CD14-positive monocyte (primary cell): ENCODE results near the gene RUFY2. TPM values are rescaled to one million over a fixed set of nuclear protein-coding genes. Genes with fewer than 3 reads are reported as not detected.
"Not testable (repeated sequence)": the region's sequence is repeated elsewhere in the genome, so short reads cannot be mapped to it uniquely, and the experiment has no call there.

ENCODE experiments used
- DNase-seq, 3 donors: peaks; one replicate each; pipeline ENCODE4 v3.0.0-alpha.2; 2011 to 2022
- H2AFZ ChIP-seq: 2 replicates; pipeline ENCODE4 v1.6.0; 2012; ENCODE audit warnings: mild to moderate bottlenecking, low read depth, low read length, inconsistent platforms; ENCODE audit not compliant: insufficient read depth, poor library complexity, severe bottlenecking
- H3K27ac ChIP-seq, 2 donors: 1 replicate in 1 of 2; 2 replicates in 1 of 2; pipeline ENCODE4 v1.5.1; 2012 to 2013; ENCODE audit warnings: low read length in 2 of 2, control low read depth in 1 of 2, inconsistent platforms in 1 of 2, low read depth in 1 of 2, mild to moderate bottlenecking in 1 of 2
- H3K27me3 ChIP-seq, 2 donors: one replicate each; pipeline versions ENCODE4 v1.6.0 to v1.6.1; 2011 to 2013; ENCODE audit warnings: low read length in 2 of 2; ENCODE audit not compliant: control insufficient read depth in 2 of 2, insufficient read depth in 2 of 2
- H3K36me3 ChIP-seq, 2 donors: replicated peaks in 1 of 2; 1 replicate in 1 of 2; 2 replicates in 1 of 2; pipeline versions ENCODE4 v1.5.1 to v1.6.1; 2012 to 2013; ENCODE audit warnings: low read length in 2 of 2, control low read depth in 1 of 2, inconsistent platforms in 1 of 2, mild to moderate bottlenecking in 1 of 2; ENCODE audit not compliant: insufficient read depth in 2 of 2, control insufficient read depth in 1 of 2
- H3K4me1 ChIP-seq, 2 donors: 1 replicate in 1 of 2; 2 replicates in 1 of 2; pipeline versions ENCODE4 v1.5.1 to v1.6.1; 2012 to 2013; ENCODE audit warnings: low read length in 2 of 2, control low read depth in 1 of 2, inconsistent platforms in 1 of 2, mild to moderate bottlenecking in 1 of 2, moderate library complexity in 1 of 2; ENCODE audit not compliant: insufficient read depth in 2 of 2, control insufficient read depth in 1 of 2
- H3K4me2 ChIP-seq: replicated peaks from 2 replicates; pipeline ENCODE3; 2012; ENCODE audit warnings: low read length, moderate library complexity, mild to moderate bottlenecking; ENCODE audit not compliant: poor library complexity, severe bottlenecking; ENCODE audit errors: extremely low read depth
- H3K4me3 ChIP-seq, 3 experiments: fragments of 200-600 bp in 1 of 3; sonication (generic) in 1 of 3; replicated peaks in 1 of 3; 1 replicate in 2 of 3; 2 replicates in 1 of 3; pipeline ENCODE4 v1.5.1; 2011 to 2013; ENCODE audit warnings: low read length in 3 of 3, mild to moderate bottlenecking in 3 of 3, control low read depth in 2 of 3, low read depth in 2 of 3, inconsistent platforms in 1 of 3, moderate library complexity in 1 of 3
- H3K79me2 ChIP-seq: 2 replicates; pipeline ENCODE4 v1.6.0; 2012; ENCODE audit warnings: mild to moderate bottlenecking, control low read depth, inconsistent platforms, low read length, moderate library complexity; ENCODE audit not compliant: insufficient read depth
- H3K9ac ChIP-seq: 2 replicates; pipeline ENCODE4 v1.6.0; 2017; ENCODE audit warnings: low read length, mild to moderate bottlenecking; ENCODE audit not compliant: insufficient read depth, poor library complexity, severe bottlenecking
- H3K9me3 ChIP-seq, 2 donors: replicated peaks in 1 of 2; 1 replicate in 1 of 2; 2 replicates in 1 of 2; pipeline versions ENCODE4 v1.5.1 to v1.6.1; 2012 to 2013; ENCODE audit warnings: low read length in 2 of 2, control low read depth in 1 of 2; ENCODE audit not compliant: control insufficient read depth in 1 of 2, insufficient read depth in 1 of 2
- H4K20me1 ChIP-seq: 2 replicates; pipeline ENCODE4 v1.6.0; 2012; ENCODE audit warnings: mild to moderate bottlenecking, low read length, control low read depth, moderate library complexity; ENCODE audit not compliant: insufficient read depth
- H3K27ac Mint-ChIP-seq, 7 donors: one replicate each; pipeline ENCODE4 v1.8.0; 2020; ENCODE audit warnings: mild to moderate bottlenecking in 7 of 7, mixed read lengths in 7 of 7, moderate library complexity in 6 of 7, inconsistent platforms in 2 of 7
- H3K27me3 Mint-ChIP-seq, 3 donors: one replicate each; pipeline ENCODE4 v1.8.0; 2021 to 2022; ENCODE audit warnings: low read depth in 3 of 3, mild to moderate bottlenecking in 3 of 3, mixed read lengths in 3 of 3, moderate library complexity in 3 of 3, inconsistent platforms in 1 of 3
- H3K36me3 Mint-ChIP-seq, 2 donors: one replicate each; pipeline ENCODE4 v1.8.0; 2020; ENCODE audit warnings: mixed read lengths in 2 of 2, inconsistent platforms in 1 of 2, mild to moderate bottlenecking in 1 of 2
- H3K4me1 Mint-ChIP-seq: one replicate; pipeline ENCODE4 v1.8.0; 2020; ENCODE audit warnings: mild to moderate bottlenecking, mixed read lengths
- H3K4me3 Mint-ChIP-seq, 2 donors: one replicate each; pipeline ENCODE4 v1.8.0; 2020; ENCODE audit warnings: mild to moderate bottlenecking in 2 of 2, mixed read lengths in 2 of 2, moderate library complexity in 1 of 2
- H3K9me3 Mint-ChIP-seq, 7 donors: one replicate each; pipeline ENCODE4 v1.8.0; 2020 to 2022; ENCODE audit warnings: mixed read lengths in 7 of 7, mild to moderate bottlenecking in 6 of 7, moderate library complexity in 6 of 7, inconsistent platforms in 2 of 7
- WGBS: methylation state at CpG from one replicate; pipeline ENCODE4 v1.1.5; 2013; ENCODE audit warnings: missing lambda C conversion rate; ENCODE audit not compliant: insufficient coverage; 5-methylcytosine and 5-hydroxymethylcytosine counted together
- intact Hi-C, 2 donors: fragments of 100-400 bp; cut with micrococcal nuclease; formaldehyde crosslinking; loops; one replicate each; pipeline versions ENCODE4 v1.15.0 to v1.15.1; 2023
- polyA plus RNA-seq, 3 donors: library from polyadenylated mRNA; depleted of rRNA in 1 of 3; unstranded in 2 of 3; stranded (reverse) in 1 of 3; fragments of 300-500 nt in 2 of 3; fragments of >200 nt in 1 of 3; fragmentation: Illumina TruSeq in 2 of 3; gene quantifications; 1 replicate in 2 of 3; 2 replicates in 1 of 3; pipeline ENCODE4 v1.2.3, GENCODE V29; 2012 to 2021
- TF ChIP-seq, protein P1 (sequence below): fragments of 200-600 bp; IDR thresholded peaks from one replicate; pipeline ENCODE4 v1.8.0; 2022; ENCODE audit warnings: antibody characterized with exemption, mild to moderate bottlenecking

Gene RUFY2
- polyA plus RNA-seq, 3 donors, result 2.8 to 3.9 (median 3.3) TPM

- peaks cover 0 to 5% of the 10 kb centered on the region in 2 donors for H3K36me3 Mint-ChIP-seq
- H3K79me2 ChIP-seq, result no peaks in the 10 kb centered on the region
- H3K4me2 ChIP-seq, result no peak overlapping the region
- no CpG with 5 or more reads among the region's 1 CpG for WGBS
- H3K4me1 Mint-ChIP-seq, result peaks cover 7% of the 10 kb centered on the region
- H3K36me3 ChIP-seq, result no peaks in the 10 kb centered on the region
- intact Hi-C loops, result no loop called here
- H3K4me3 Mint-ChIP-seq, result no peak overlapping the region
- no peak overlapping the region for H3K9ac ChIP-seq
- H3K27ac Mint-ChIP-seq, result no peak overlapping the region
- no peaks in the 10 kb centered on the region for H3K27me3 Mint-ChIP-seq
- H3K27me3 ChIP-seq, result no peaks in the 10 kb centered on the region
- peaks cover 14 to 31% (median 18%) of the 10 kb centered on the region in 7 donors for H3K9me3 Mint-ChIP-seq
- H3K27ac ChIP-seq, result no peak overlapping the region
- peaks cover 14% of the 10 kb centered on the region in 2 donors for H3K9me3 ChIP-seq
- H2AFZ ChIP-seq, result no peak overlapping the region
- no peak overlapping the region for H3K4me3 ChIP-seq
- H3K4me1 ChIP-seq, result peaks cover 0 to 3% of the 10 kb centered on the region in 2 donors
- DNase-seq, result no peak
- H4K20me1 ChIP-seq, result no peaks in the 10 kb centered on the region
- TF ChIP-seq, protein P1, sequence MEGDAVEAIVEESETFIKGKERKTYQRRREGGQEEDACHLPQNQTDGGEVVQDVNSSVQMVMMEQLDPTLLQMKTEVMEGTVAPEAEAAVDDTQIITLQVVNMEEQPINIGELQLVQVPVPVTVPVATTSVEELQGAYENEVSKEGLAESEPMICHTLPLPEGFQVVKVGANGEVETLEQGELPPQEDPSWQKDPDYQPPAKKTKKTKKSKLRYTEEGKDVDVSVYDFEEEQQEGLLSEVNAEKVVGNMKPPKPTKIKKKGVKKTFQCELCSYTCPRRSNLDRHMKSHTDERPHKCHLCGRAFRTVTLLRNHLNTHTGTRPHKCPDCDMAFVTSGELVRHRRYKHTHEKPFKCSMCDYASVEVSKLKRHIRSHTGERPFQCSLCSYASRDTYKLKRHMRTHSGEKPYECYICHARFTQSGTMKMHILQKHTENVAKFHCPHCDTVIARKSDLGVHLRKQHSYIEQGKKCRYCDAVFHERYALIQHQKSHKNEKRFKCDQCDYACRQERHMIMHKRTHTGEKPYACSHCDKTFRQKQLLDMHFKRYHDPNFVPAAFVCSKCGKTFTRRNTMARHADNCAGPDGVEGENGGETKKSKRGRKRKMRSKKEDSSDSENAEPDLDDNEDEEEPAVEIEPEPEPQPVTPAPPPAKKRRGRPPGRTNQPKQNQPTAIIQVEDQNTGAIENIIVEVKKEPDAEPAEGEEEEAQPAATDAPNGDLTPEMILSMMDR, result no peak
These were observed 88.6 kb downstream of the RUFY2 start for GRCh38 chr10:68318331-68319059.

DNA sequence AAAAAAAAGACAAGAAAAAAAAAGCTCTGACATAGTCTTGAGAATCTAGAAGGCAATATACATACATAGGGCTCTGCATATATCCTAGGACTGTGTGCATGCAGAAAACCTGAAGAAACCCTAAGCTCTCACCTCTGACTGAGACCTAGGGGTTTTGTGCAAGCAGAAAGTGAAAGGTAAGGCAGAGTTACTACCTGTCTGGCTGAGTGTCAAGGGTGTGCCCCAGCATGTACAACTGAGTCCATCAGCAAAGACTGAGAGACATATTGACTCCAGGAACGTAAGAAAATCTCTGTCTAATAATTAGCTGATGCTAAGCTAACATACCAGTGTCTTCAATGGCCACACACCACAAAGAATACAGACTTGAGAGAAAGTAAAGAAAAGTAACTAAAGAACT is 91.5 kb downstream of the RUFY2 start:
- Mint-ChIP-seq H3K27me3 (peaks cover 0 to 5% (median 0%) of the 10 kb centered on the region in 3 donors), H3K4me1 (peaks cover 7% of the 10 kb centered on the region), H3K9me3 (peaks cover 14 to 28% (median 18%) of the 10 kb centered on the region in 7 donors), H3K27ac (no peak overlapping the region), H3K36me3 (peaks cover 0 to 5% of the 10 kb centered on the region in 2 donors), H3K4me3 (no peak overlapping the region)
- no peaks in the 10 kb centered on the region for H3K36me3 ChIP-seq
- no peak overlapping the region for H2AFZ ChIP-seq
- no peak overlapping the region for H3K4me2 ChIP-seq
- WGBS, result no CpG with 5 or more reads among the region's 1 CpG
- H3K79me2 ChIP-seq, result no peaks in the 10 kb centered on the region
- no peak overlapping the region for H3K4me3 ChIP-seq
- intact Hi-C loops, result no loop called here
- H3K27ac ChIP-seq, result no peak overlapping the region
- H3K27me3 ChIP-seq, result no peaks in the 10 kb centered on the region
- H3K4me1 ChIP-seq, result peaks cover 0 to 3% of the 10 kb centered on the region in 2 donors
- TF ChIP-seq, protein P1, result no peak
- peaks cover 14% of the 10 kb centered on the region in 2 donors for H3K9me3 ChIP-seq
- no peaks in the 10 kb centered on the region for H4K20me1 ChIP-seq
- DNase-seq, result no peak
- no peak overlapping the region for H3K9ac ChIP-seq

DNA sequence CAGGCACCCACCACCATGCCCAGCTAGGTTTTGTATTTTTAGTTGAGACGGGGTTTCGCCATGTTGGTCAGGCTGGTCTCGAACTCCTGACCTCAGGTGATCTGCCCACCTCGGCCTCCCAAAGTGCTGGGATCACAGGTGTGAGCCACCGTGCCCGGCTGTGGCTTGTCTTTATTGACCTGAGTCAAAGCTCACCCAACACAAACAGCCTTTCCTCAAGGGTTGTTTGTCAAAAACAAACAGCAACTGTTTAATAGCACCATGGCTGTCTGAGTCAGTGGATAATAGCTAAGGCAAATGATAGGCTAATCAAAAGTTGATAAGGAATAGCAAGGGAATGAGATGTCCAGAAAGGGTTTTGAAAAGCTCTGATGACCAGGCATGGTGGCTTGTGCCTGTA is 92.1 kb downstream of the RUFY2 start:
- H3K9ac ChIP-seq, H3K27me3 ChIP-seq, H3K27me3 Mint-ChIP-seq, H3K4me3 Mint-ChIP-seq, H3K36me3 Mint-ChIP-seq, H3K27ac Mint-ChIP-seq, DNase-seq, H3K4me2 ChIP-seq, intact Hi-C loops, H3K79me2 ChIP-seq, H3K4me1 Mint-ChIP-seq, H3K27ac ChIP-seq, H4K20me1 ChIP-seq, H2AFZ ChIP-seq, H3K4me1 ChIP-seq, H3K36me3 ChIP-seq, H3K4me3 ChIP-seq: not testable (repeated sequence)
- peaks cover 14 to 28% (median 18%) of the 10 kb centered on the region in 7 donors for H3K9me3 Mint-ChIP-seq
- H3K9me3 ChIP-seq, result peaks cover 14% of the 10 kb centered on the region in 2 donors
- WGBS, result 100% methylated on average over 3 of the region's 6 CpGs
